GM12873 (cell line): Measurements from ENCODE around the gene IMMP2L.

Experiments
- TF ChIP-seq, protein P1 (sequence below): IDR thresholded peaks from 2 replicates; pipeline ENCODE4 v1.5.1; 2012; ENCODE audit warnings: low read depth, mild to moderate bottlenecking, moderate library complexity, low read length, control low read depth; ENCODE audit not compliant: insufficient read depth; ENCODE audit errors: missing control alignments

Gene IMMP2L

DNA sequence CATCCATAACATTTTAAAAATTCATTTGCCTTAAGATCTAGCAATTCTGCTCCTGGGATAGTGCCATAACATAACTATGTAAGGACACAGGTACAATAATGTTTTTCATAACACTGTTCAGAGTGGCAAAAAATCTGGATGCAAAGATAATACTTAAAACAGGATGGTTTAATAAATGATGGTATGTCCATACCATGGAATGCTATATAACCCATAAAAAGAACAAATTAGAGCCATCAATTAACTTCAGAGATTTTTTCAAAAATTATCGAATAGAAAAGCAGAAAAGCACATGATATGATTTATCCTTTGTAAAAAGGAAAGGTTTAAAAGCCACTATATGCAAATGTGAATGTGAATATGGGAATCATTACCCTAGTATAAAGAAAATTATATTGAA lies 664.8 kb downstream of the IMMP2L start:
- TF ChIP-seq, protein P1, sequence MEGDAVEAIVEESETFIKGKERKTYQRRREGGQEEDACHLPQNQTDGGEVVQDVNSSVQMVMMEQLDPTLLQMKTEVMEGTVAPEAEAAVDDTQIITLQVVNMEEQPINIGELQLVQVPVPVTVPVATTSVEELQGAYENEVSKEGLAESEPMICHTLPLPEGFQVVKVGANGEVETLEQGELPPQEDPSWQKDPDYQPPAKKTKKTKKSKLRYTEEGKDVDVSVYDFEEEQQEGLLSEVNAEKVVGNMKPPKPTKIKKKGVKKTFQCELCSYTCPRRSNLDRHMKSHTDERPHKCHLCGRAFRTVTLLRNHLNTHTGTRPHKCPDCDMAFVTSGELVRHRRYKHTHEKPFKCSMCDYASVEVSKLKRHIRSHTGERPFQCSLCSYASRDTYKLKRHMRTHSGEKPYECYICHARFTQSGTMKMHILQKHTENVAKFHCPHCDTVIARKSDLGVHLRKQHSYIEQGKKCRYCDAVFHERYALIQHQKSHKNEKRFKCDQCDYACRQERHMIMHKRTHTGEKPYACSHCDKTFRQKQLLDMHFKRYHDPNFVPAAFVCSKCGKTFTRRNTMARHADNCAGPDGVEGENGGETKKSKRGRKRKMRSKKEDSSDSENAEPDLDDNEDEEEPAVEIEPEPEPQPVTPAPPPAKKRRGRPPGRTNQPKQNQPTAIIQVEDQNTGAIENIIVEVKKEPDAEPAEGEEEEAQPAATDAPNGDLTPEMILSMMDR: no peak

DNA sequence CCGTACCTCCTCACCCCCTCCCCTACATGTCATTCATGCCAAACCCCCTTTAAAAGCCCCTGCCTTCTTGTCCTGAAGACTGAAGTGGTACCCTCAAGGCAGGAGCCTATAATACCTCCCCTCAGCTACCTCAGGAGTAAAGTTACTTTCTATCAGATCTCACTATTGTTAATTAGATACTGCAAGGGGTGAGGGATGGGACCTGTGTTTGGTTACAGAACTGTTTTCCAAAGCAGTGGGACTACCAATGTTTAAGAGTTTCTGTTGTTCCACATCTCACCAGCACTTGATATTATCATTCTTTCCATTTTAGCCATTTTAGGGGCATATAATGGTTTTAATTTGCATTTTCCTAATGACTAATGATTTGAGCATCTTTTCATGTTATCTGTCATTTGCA lies 668.2 kb downstream of the IMMP2L start:
- TF ChIP-seq, protein P1: no peak

DNA sequence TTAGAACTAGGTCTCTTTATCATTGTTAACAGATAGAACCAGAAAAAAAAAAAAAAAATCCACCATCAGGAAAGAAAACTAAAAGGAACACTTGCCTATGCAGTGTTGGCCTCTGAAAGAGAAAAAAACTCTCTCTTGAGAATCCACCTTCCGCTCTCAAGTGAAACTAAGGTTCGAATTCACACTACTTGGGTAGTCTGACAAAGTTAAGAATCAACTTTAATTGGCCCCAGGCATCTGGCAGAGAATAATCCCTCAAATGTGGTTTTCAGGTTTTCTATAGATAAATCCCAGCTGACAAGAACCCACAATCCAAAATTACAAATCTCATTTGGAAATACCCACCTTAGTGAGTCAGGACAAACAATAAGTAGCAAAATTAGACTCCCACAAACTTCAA lies 671.1 kb downstream of the IMMP2L start:
- TF ChIP-seq, protein P1: no peak

DNA sequence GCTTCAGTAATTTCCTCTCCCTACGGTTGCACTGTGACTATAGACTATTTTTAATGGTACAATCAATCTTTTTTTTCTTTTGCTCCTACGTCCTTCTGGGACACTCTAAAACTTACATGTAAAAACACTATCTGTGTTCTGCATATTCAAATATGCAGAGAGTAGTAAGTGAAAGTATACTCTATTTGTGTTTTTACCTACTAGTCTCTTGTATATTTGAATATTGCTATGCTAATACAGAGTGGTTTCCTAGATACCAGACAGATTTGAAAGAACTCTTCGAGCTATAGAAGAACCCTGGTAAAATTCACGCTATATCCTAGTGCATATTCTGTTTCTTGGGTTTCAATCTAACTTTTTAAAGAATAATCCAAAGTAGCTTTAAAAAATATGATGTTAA lies 672.2 kb downstream of the IMMP2L start:
- TF ChIP-seq, protein P1: no peak

DNA sequence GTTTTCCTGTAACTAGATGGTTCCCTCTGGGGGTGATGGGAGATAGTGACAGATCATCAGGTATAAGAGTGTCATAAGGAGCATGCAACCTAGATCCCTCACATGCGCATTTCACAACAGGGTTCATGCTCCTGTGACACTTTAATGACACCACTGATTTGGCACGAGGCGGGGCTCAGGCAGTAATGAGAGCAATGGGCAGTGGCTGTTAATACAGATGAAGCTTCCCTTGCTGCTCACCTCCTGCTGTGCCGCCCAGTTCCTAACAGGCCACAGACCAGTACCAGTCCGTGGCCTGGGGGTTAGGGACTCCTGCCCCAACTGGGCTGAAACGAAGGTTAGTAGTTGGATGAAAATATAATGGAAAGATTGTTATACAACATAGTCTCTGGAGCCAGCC lies 673.0 kb downstream of the IMMP2L start:
- TF ChIP-seq, protein P1: no peak

DNA sequence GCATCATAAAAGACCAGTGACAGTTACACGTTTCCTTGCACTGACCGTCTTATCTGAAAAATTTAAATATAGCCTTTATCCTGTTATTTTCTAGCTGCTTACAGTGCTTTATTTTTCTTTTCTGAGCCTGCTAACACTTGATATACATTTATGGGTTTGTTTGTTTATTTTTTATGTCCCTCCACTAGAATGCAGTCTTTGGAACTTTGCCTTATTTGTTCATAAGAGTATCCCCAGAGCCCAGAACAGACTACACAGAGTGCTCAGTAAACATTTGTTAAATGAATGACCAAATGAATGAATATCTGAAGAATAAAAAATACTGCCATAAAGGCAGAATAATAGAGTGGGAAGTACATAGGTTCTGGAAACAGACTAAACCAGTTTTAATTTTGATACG lies 673.7 kb downstream of the IMMP2L start:
- TF ChIP-seq, protein P1: no peak

DNA sequence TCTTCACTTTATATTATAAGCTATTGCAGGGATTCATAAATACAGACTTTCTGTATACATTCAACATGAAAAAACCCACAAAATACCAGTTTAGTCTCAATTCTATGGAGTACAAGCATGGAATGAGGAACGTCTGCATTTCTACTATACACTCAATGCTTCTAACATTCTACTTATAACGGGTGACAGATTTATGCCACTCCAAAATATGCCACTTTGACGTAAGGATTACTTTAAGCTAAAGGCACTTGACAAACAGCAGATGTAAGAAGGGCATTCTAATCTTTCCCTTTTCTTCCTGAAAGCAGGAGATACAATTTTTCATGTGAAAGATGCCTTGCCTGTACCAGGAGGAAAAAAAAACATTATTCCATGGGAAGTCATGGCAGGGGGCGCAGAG lies 676.8 kb downstream of the IMMP2L start:
- TF ChIP-seq, protein P1: no peak
